Measurements from ENCODE around the gene NKAIN2.

DNA sequence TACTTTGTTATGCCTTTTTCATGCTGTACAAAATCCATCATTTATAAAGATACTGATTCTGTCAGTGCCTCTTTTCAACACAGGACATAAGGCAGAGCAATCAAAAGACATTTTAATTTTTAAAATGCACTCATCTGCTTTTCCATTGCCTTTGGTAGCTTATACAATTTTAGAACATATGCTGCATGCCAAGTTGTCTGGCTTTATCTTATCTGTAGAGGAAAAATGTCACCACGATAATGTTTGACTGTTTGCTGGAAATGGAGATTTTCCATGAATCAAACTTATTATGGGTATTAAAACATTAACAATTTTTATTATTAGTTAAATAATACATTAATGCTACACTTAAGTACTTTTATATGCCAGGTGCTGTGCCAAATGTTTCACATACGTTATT, 50.5 kb downstream of the NKAIN2 start:
- TF ChIP-seq, protein P1, sequence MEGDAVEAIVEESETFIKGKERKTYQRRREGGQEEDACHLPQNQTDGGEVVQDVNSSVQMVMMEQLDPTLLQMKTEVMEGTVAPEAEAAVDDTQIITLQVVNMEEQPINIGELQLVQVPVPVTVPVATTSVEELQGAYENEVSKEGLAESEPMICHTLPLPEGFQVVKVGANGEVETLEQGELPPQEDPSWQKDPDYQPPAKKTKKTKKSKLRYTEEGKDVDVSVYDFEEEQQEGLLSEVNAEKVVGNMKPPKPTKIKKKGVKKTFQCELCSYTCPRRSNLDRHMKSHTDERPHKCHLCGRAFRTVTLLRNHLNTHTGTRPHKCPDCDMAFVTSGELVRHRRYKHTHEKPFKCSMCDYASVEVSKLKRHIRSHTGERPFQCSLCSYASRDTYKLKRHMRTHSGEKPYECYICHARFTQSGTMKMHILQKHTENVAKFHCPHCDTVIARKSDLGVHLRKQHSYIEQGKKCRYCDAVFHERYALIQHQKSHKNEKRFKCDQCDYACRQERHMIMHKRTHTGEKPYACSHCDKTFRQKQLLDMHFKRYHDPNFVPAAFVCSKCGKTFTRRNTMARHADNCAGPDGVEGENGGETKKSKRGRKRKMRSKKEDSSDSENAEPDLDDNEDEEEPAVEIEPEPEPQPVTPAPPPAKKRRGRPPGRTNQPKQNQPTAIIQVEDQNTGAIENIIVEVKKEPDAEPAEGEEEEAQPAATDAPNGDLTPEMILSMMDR (IDR thresholded peaks at IDR 0.05; ENCODE audit: low read depth, low read length) = no peak
- no peak for TF ChIP-seq POLR2A (IDR thresholded peaks at IDR 0.05; ENCODE audit: extremely low read depth, insufficient read length)
